NCI-H524 (cell line): ENCODE results near the gene OGFOD3.
"Not testable (repeated sequence)": the region's sequence is repeated elsewhere in the genome, so short reads cannot be mapped to it uniquely, and the experiment has no call there.

Source experiments
- DNase-seq, 2 experiments: peaks; one replicate each; lab custom pipeline; 2025; lab: John Stamatoyannopoulos, UW

OGFOD3 gene, protein sequence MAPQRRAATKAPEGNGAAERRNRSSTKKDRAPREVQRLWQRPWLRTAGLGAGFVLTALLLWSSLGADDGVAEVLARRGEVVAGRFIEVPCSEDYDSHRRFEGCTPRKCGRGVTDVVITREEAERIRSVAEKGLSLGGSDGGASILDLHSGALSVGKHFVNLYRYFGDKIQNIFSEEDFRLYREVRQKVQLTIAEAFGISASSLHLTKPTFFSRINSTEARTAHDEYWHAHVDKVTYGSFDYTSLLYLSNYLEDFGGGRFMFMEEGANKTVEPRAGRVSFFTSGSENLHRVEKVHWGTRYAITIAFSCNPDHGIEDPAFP

GRCh38 chr17:82418001-82418986, at the start of gene OGFOD3, which contains the start of gene HEXD:
TSS of gene OGFOD3 (minus strand) at chr17:82418586. CDS start at chr17:82418485, 101 bp downstream.
TSS of gene HEXD (plus strand) at chr17:82418347. CDS start at chr17:82419800, 1,453 bp downstream.
- DNase-seq: peak; percentile 21 to 29

DNA sequence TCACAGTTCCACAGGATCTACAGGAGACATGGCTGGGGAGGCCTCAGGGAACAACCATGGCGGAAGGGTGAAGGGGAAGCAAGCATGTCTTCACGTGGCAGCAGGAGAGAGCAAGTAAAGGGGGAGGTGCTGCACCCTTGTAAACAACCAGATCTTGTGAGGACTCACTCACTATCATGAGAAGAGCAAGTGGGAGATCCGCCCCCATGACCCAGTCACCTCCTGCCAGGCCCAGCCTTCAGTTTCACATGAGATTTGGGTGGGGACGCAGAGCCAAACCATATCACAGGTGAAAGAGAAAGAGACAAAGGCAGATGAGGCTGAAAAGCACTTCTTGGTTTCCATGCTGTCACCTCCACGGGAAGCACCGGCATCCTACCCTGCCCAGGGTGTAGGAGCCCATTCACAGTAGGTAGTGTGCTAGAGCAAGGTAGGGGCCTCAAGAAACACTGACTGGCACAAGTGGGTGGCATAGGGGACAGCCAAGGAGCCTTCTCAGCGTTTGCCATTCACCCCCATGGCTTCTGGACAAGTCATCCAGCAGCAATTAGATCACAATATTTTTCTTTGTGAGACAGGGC, 46.7 kb upstream of the OGFOD3 start:
- DNase-seq: no peak

GRCh38 chr17:82464567-82464929, 46.2 kb upstream of the OGFOD3 start:
- DNase-seq: no peak

- no peak for DNase-seq
Measured at GRCh38 chr17:82463925-82464566, 45.7 kb upstream of the OGFOD3 start.

DNA sequence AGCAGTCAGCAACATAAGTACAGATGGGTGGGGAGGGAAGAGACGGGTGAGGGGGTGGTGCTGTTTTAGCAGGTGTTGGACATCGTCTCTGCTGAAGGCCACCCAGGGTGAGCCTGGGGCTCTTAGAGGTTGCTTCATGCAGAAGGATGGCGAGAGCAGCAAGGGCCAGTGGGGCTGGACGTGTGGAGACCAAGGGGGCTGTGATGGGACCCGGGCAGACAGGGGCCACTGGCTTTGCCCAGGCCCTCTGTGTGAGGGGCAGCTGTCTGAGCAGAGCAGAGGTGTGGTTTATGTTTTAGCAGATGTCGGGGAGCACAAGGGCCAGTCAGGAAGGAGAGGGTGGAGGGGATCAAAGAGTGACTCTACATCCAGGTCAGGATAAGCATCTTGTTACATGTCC, 45.0 kb upstream of the OGFOD3 start:
- no peak for DNase-seq

DNA sequence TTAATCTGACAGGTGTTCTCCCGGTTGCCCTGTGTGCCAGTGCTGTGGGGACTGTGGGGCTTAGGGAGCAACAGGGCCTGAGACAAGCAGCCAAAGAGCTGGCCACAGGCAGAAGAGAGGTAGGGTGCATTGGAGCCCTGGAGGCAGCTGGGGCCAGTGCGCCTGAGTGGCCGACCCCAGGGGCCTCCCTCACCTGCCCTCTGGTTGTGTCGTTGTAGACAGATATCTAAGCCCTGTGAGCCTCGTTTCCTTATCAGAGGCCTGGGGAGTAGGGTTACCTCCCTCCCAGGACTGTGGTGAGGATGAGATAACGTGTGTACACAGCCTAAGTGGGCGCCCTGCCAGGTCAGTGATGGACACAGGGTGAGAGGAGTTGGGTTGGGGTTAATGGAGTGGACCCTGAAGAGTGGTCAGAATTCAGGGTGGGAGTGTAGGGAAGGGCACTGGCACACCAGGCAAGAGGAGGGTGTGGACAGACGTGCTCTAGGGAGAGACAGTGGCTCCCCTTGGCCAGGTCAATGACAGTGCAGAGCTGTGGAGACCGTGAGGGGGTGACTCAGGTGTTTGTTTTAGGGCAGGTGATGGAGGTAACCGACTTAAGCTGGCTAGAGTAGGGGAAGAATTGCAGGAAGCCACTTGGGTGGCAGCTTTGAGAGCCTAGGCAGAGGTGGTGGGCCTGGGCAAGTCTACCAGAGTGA, 43.6 kb upstream of the OGFOD3 start:
- no peak for DNase-seq

- DNase-seq: not testable (repeated sequence)
Measured at GRCh38 chr17:82459936-82460335, 41.5 kb upstream of the OGFOD3 start.

DNA sequence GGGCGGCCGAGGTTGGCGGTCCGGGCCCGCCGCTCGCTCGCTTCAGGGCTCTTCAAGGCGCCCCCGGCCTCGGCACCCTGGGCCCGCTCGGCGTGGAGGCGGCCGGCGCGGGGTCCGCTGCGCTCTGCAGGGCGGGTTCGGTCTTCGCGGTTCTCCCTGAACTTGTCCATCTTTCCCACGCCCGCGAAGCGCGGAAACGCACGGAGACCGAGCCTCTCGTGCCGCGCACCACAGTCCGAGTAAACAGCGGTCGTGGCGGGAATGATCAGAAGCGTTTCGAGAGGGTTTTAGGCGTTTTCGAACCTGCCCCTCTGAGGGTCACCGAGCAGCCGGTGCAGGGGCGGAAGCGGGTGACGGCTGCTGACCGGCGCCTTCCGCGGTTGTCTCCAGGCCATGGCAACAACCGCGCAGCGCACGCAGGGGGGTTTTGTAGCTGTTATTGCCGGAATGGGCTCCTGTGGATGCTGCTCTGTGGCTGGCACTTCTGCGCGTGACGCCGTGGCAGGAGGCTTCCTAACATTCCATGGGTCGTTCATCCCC, 40.6 kb upstream of the OGFOD3 start:
- no peak for DNase-seq

- DNase-seq: peak; percentile 86 to 90
Measured at GRCh38 chr17:82458179-82458884, 39.9 kb upstream of the OGFOD3 start, which contains the start of gene NARF. TSS of gene NARF (plus strand) at chr17:82458741. CDS start at chr17:82458804, 63 bp downstream.

DNA sequence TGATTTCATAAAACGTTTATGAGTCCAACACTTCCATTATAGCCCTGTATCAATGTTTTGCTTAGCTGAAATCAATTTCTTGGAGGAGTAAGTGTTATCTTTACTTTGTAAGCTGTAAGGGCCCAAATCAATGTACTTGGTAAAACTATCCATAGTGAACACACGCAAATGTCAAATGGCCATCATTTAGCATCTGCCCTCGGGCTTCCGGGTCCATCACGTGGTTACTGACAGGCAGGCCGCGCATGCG, 39.5 kb upstream of the OGFOD3 start:
- no peak for DNase-seq

DNA sequence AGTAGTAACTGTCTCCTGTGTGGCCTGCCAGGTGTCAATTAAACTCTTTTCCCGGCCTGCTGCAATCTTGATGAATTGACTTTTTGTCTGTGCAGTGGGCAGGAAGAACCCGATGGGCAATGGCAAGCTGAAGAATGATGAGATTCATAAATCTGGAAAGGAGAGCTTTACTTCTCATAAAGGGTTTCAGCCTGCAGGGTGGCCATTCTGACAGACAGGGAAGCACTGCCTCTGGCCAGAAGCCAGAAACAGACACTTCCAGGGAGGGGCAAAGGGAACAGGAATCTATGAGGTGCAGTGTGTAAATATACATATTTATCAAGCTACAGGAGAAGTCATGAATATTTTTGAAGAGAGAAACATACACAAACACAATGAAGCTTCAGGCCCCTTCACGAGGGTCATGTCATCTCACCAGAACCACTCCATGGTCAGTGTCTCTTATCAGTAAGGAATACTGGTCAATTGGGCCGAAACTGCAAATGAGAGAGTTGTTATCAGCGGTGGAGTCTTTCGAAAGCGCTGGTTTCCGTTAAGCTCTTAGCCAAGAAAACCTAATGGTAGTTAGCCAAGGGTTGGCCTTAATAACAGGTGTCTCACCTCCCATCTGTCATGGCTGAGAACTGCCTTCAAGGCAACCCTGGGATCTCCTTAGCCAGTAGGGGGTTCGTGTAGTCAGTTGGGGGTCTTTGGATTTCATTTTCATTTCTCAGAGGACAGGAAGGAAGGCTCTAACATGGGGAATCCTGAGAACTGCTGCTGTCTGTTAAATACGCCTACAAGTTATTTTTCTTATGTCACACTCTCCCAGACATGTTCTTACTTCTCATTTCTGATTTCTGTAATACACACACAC, 38.9 kb upstream of the OGFOD3 start:
- DNase-seq: peak in 1 of 2 experiments; percentile 1

DNA sequence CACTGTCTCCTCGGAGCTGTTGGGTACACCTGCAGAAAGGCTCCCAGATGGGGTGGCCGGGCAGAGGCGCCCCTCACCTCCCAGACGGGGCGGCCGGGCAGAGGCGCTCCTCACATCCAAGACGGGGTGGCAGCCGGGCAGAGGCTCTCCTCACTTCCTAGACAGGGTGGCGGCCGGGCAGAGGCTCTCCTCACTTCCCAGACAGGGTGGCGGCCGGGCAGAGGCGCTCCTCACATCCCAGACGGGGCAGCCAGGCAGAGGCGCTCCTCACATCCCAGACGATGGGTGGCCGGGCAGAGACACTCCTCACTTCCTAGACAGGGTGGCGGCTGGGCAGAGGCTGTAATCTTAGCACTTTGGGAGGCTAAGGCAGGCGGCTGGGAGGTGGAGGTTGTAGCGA, 35.3 kb upstream of the OGFOD3 start:
- DNase-seq: not testable (repeated sequence)

- peak in 1 of 2 experiments; percentile 5 for DNase-seq
Measured at GRCh38 chr17:82453151-82453550, 34.8 kb upstream of the OGFOD3 start.

GRCh38 chr17:82452162-82452561, 33.8 kb upstream of the OGFOD3 start:
- DNase-seq: no peak

- DNase-seq: peak; percentile 26 to 70
Measured at GRCh38 chr17:82450357-82451106, 32.1 kb upstream of the OGFOD3 start, which contains the start of gene CYBC1. TSS of gene CYBC1 (minus strand) at chr17:82450752. CDS start at chr17:82449254, 1,498 bp downstream.

- DNase-seq: no peak
Measured at GRCh38 chr17:82449883-82450356, 31.5 kb upstream of the OGFOD3 start.

DNA sequence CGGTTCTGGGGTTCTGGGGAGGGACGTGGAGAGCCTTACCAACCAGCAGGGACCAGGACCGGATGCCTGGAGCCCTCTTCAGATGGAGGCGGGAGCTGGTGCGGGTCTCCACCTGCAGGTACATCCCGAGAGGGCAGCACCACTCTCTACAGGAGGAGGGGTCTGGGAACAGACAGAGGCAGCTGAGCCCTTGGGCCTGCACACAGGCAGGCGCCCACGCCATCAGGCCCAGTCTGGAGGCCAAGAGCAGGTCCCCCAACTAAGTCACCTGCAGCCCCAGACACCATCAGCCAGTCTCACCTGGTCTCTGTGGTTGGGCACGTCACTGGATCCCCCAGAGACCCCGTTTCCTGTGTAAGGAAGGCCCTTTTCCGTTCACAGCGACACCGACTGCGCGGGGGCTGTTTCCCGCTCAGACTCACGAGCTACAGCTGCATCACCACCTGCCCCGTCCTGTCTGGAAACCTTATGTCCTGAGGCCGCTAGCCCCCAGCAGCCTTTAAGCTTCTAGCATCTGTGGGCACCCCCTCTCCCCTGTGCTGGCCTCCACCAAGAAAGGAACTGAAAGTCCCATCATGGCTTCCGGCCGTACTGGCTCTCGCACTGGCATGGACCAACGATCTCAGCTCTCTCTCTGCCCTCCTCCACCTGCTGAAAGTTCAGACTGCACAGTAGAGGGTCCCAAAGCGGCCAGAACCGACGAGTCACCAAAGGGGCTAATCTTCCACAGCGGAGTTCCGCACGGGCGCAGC, 30.9 kb upstream of the OGFOD3 start:
- DNase-seq: no peak

DNA sequence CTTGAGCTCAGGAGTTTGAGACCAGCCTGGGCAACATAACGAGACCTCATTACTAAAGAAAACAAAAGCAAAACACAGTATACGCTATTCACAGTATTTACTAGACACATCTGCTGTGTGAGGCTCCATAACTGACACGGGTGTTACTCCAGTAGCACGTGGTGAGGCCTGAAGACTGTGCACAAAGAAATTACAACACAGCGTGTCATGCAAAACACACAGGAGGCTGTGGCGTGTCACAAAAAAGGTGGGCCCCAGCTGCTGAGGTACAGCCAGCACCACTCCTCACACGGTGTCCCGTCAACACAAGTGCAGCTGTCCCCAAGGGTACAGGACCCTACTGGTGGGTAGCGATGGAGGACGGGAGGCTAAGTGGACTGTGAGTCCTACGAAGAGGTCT, 29.5 kb upstream of the OGFOD3 start:
- DNase-seq: no peak
